WTC11 (cell line): ENCODE data around the gene BFAR. TPM values are rescaled to one million over a fixed set of nuclear protein-coding genes. Genes with fewer than 3 reads are reported as not detected.
"Not testable (repeated sequence)": the region's sequence is repeated elsewhere in the genome, so short reads cannot be mapped to it uniquely, and the experiment has no call there.

ENCODE experiments used
- ATAC-seq: fragments of 200-7000 bp; cut with Tn5 transposase; 2 replicates; pipeline ENCODE4 v1.10.0; 2021; ENCODE audit warnings: mild to moderate bottlenecking, moderate library complexity
- CTCF ChIA-PET: fragments of 300-600 bp; sonication (Branson Sonifier 250); formaldehyde crosslinking; loops from one replicate; lab custom pipeline; 2021; ENCODE audit warnings: antibody characterized with exemption; lab: Charles Lee
- POLR2A ChIA-PET: fragments of 350-600 bp; sonication (Branson Sonifier 250); formaldehyde crosslinking; loops from one replicate; lab custom pipeline; 2021; ENCODE audit warnings: antibody characterized with exemption; lab: Charles Lee
- DNase-seq: peaks from one replicate; pipeline ENCODE4 v3.0.0; 2021; ENCODE audit warnings: low spot score
- H3K27ac Mint-ChIP-seq: 2 replicates; pipeline ENCODE4 v1.8.0; 2021; ENCODE audit warnings: mixed read lengths
- H3K27me3 Mint-ChIP-seq: 2 replicates; pipeline ENCODE4 v1.8.0; 2021; ENCODE audit warnings: low read depth, mild to moderate bottlenecking, moderate library complexity, mixed read lengths
- H3K36me3 Mint-ChIP-seq: 2 replicates; pipeline ENCODE4 v1.8.0; 2021; ENCODE audit warnings: mixed read lengths
- H3K4me1 Mint-ChIP-seq: 2 replicates; pipeline ENCODE4 v1.8.0; 2022; ENCODE audit warnings: mixed read lengths
- H3K4me3 Mint-ChIP-seq: 2 replicates; pipeline ENCODE4 v1.8.0; 2021; ENCODE audit warnings: mild to moderate bottlenecking, moderate library complexity, mixed read lengths
- H3K9me3 Mint-ChIP-seq: 2 replicates; pipeline ENCODE4 v1.8.0; 2021; ENCODE audit warnings: mixed read lengths
- ATF1 ChIP-seq: sonication (generic); formaldehyde crosslinking; IDR thresholded peaks from 2 replicates; pipeline ENCODE4 v1.8.1; 2023; ENCODE audit warnings: mild to moderate bottlenecking, moderate library complexity, missing genetic modification reagents
- E2F4 ChIP-seq: sonication (generic); formaldehyde crosslinking; IDR thresholded peaks from 2 replicates; pipeline ENCODE4 v1.8.1; 2022; ENCODE audit warnings: low read depth, mild to moderate bottlenecking, moderate library complexity, missing genetic modification reagents, borderline replicate concordance
- ERG ChIP-seq: fragments of 250-450 bp; sonication (Bioruptor Pico); IDR thresholded peaks from 2 replicates; pipeline ENCODE4 v1.8.0; 2021; ENCODE audit warnings: mild to moderate bottlenecking
- FOXP1 ChIP-seq: sonication (generic); formaldehyde crosslinking; IDR thresholded peaks from 2 replicates; pipeline ENCODE4 v1.8.0; 2022; ENCODE audit warnings: missing genetic modification reagents, mild to moderate bottlenecking, moderate library complexity, borderline replicate concordance
- HMGXB4 ChIP-seq: sonication (generic); formaldehyde crosslinking; IDR thresholded peaks from 2 replicates; pipeline ENCODE4 v1.8.1; 2023; ENCODE audit warnings: mild to moderate bottlenecking, moderate library complexity, missing genetic modification reagents
- NR2C2 ChIP-seq: sonication (generic); formaldehyde crosslinking; IDR thresholded peaks from 2 replicates; pipeline ENCODE4 v1.8.0; 2022; ENCODE audit warnings: mild to moderate bottlenecking, missing genetic modification reagents
- TP53 ChIP-seq: sonication (generic); formaldehyde crosslinking; IDR thresholded peaks from 2 replicates; pipeline ENCODE4 v1.8.1; 2023; ENCODE audit warnings: mild to moderate bottlenecking, missing genetic modification reagents
- ZNF219 ChIP-seq: sonication (generic); formaldehyde crosslinking; IDR thresholded peaks from 2 replicates; pipeline ENCODE4 v1.8.0; 2023; ENCODE audit warnings: missing genetic modification reagents, mild to moderate bottlenecking, borderline replicate concordance
- ZNF416 ChIP-seq: fragments of 250-450 bp; sonication (Bioruptor Pico); IDR thresholded peaks from 2 replicates; pipeline ENCODE4 v1.9.0; 2021; ENCODE audit warnings: mild to moderate bottlenecking, inconsistent platforms
- total RNA-seq: library from RNA; stranded (reverse); gene quantifications from 3 replicates; pipeline ENCODE4 v1.2.3, GENCODE V29; 2021
- TF ChIP-seq, protein P1 (sequence below): fragments of 250-450 bp; sonication (Bioruptor Pico); conservative IDR thresholded peaks from 2 replicates; pipeline ENCODE4 v1.9.0; 2021; ENCODE audit warnings: mild to moderate bottlenecking
- TF ChIP-seq, protein P2 (sequence below): sonication (generic); formaldehyde crosslinking; IDR thresholded peaks from 2 replicates; pipeline ENCODE4 v1.8.0; 2022; ENCODE audit warnings: mild to moderate bottlenecking, missing genetic modification reagents
- TF ChIP-seq, protein P3 (sequence below): fragments of 250-450 bp; sonication (Bioruptor Pico); IDR thresholded peaks from 2 replicates; pipeline ENCODE4 v1.9.0; 2021; ENCODE audit warnings: moderate library complexity, mild to moderate bottlenecking, inconsistent platforms, borderline replicate concordance
- TF ChIP-seq, protein P4 (sequence below): sonication (generic); formaldehyde crosslinking; IDR thresholded peaks from 2 replicates; pipeline ENCODE4 v1.8.1; 2022; ENCODE audit warnings: mild to moderate bottlenecking, moderate library complexity, missing genetic modification reagents

Gene BFAR
- total RNA-seq, 1 experiment from 2014 or later = 70.3 TPM

- TF ChIP-seq, protein P1, sequence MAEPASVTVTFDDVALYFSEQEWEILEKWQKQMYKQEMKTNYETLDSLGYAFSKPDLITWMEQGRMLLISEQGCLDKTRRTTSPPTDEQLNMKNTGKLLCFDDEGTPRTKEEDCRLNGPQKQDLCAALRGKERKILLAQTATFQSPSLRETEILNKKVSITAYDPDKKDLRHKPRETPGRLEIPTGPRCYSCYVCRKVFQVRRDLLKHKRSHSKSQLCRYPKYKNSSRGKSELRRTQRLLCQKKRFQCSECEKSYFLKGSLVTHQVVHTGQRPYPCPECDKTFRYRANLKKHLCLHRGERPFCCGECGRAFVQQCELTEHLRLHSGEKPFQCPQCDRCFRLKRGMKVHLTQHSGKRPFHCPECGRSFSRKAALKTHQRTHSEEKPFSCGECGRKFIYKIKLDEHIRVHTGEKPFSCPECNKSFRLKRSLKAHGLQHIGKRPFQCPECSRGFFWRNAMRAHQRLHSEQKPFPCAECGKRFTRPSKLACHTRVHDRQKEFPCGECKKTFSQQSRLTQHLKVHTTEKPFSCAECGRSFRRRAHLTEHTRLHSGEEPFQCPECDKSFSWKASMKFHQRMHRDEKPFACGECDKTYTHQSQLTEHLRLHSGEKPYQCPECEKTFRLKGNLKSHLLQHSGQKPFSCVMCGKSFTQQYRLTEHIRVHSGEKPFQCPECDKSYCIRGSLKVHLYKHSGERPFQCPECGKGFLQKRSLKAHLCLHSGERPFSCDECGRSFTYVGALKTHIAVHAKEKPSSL (CRISPR knock-in tag) = no peak
- TF ChIP-seq ZNF416 (CRISPR knock-in tag) = no peak
- TF ChIP-seq HMGXB4 (CRISPR knock-in tag) = no peak
- TF ChIP-seq TP53 (CRISPR knock-in tag) = no peak
- TF ChIP-seq, protein P2, sequence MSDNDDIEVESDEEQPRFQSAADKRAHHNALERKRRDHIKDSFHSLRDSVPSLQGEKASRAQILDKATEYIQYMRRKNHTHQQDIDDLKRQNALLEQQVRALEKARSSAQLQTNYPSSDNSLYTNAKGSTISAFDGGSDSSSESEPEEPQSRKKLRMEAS (CRISPR knock-in tag) = no peak
- TF ChIP-seq, protein P3, sequence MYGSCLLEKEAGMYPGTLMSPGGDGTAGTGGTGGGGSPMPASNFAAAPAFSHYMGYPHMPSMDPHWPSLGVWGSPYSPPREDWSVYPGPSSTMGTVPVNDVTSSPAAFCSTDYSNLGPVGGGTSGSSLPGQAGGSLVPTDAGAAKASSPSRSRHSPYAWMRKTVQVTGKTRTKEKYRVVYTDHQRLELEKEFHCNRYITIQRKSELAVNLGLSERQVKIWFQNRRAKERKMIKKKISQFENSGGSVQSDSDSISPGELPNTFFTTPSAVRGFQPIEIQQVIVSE (CRISPR knock-in tag) = no peak
- TF ChIP-seq ZNF219 = no peak
- no peak for TF ChIP-seq FOXP1 (CRISPR knock-in tag)
- TF ChIP-seq ATF1 (CRISPR knock-in tag) = no peak
- TF ChIP-seq E2F4 (CRISPR knock-in tag) = no peak
- TF ChIP-seq, protein P4, sequence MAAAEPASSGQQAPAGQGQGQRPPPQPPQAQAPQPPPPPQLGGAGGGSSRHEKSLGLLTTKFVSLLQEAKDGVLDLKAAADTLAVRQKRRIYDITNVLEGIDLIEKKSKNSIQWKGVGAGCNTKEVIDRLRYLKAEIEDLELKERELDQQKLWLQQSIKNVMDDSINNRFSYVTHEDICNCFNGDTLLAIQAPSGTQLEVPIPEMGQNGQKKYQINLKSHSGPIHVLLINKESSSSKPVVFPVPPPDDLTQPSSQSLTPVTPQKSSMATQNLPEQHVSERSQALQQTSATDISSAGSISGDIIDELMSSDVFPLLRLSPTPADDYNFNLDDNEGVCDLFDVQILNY = no peak
- TF ChIP-seq NR2C2 (CRISPR knock-in tag) = no peak
- TF ChIP-seq ERG (CRISPR knock-in tag) = no peak
Observed at GRCh38 chr16:14682121-14682520, 49.4 kb downstream of the BFAR start (continued).

- H3K9me3 Mint-ChIP-seq, POLR2A ChIA-PET, H3K27me3 Mint-ChIP-seq, H3K4me1 Mint-ChIP-seq, CTCF ChIA-PET, H3K36me3 Mint-ChIP-seq, ATAC-seq, H3K27ac Mint-ChIP-seq, DNase-seq, H3K4me3 Mint-ChIP-seq: not testable (repeated sequence)
Observed at GRCh38 chr16:14685870-14686793, 53.4 kb downstream of the BFAR start.

GRCh38 chr16:14694129-14694528, 61.4 kb downstream of the BFAR start, which contains the start of gene PLA2G10:
Gene PLA2G10, minus strand, starts transcription at chr16:14694308. Its CDS starts 79 bp downstream, at chr16:14694229.
- H3K27me3 Mint-ChIP-seq, H3K27ac Mint-ChIP-seq, H3K4me3 Mint-ChIP-seq, H3K9me3 Mint-ChIP-seq, H3K4me1 Mint-ChIP-seq, POLR2A ChIA-PET, DNase-seq, CTCF ChIA-PET, H3K36me3 Mint-ChIP-seq: not testable (repeated sequence)
- ATAC-seq = peak; percentile 94

DNA sequence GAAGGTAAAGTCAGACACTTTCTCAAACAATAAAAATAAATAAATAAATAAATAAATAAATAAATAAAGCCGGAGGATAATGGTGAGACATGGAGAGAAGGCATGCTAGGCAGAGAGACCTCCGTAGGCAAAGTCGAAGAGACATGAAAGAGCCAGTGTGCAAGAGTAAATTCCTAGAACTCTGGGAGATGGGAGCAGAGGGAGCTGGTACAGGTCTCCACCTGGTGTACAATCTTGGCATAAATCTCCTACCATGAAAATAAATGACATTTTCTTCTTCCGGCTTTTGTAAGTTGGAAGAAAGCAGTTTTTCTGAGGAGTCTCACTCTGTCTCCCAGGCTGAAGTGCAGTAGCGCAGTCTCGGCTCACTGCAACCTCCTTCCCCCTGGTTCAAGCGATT, 69.1 kb downstream of the BFAR start:
- H3K27ac Mint-ChIP-seq, DNase-seq, H3K4me1 Mint-ChIP-seq, H3K4me3 Mint-ChIP-seq, H3K27me3 Mint-ChIP-seq, H3K36me3 Mint-ChIP-seq, H3K9me3 Mint-ChIP-seq, POLR2A ChIA-PET, CTCF ChIA-PET, ATAC-seq: not testable (repeated sequence)

DNA sequence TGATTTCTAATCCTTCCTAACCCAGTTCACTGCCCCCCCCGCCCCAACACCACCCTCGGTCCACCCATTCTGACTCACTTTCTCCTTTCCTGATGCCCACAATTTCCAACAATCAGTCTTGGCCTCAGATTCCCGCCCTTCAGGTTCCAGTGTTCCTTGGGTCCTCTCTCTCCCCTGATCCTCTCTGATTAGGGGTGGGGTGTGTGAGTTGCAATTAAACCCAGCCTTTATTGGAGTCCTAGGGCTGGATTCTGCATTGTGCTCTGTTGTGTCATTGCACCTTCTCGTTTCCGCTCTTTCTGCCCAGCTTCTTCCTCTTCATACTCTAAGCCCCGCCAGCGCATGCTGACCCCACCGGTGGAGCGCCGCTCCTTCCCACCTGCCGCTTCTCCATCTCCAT, 69.9 kb downstream of the BFAR start:
- DNase-seq, H3K36me3 Mint-ChIP-seq, H3K4me1 Mint-ChIP-seq, POLR2A ChIA-PET, H3K27me3 Mint-ChIP-seq, ATAC-seq, H3K9me3 Mint-ChIP-seq, H3K27ac Mint-ChIP-seq, H3K4me3 Mint-ChIP-seq, CTCF ChIA-PET: not testable (repeated sequence)
